Activated T-cell treated with anti-CD3 and anti-CD28 coated beads, Interleukin-2, amount 50 U/mL, for 72 hours (primary cell): ENCODE data around the gene EOGT. TPM values are rescaled to one million over a fixed set of nuclear protein-coding genes. Genes with fewer than 3 reads are reported as not detected.

Experiments
- total RNA-seq, 2 donors: library from RNA; stranded (reverse); gene quantifications; one replicate each; pipeline ENCODE4 v1.2.3, GENCODE V29; 2022

EOGT gene
- total RNA-seq, 2 donors from 2014 or later = 16.8 to 23.7 TPM

Other genes starting within 250 kb of the EOGT start
- gene TAFA4, start 81.1 kb downstream of the EOGT start, total RNA-seq = not detected
- gene TMF1, start 38.6 kb upstream of the EOGT start, total RNA-seq = 10 to 100 TPM; 32.2 to 41.9 TPM
- gene UBA3, start 66.7 kb upstream of the EOGT start, total RNA-seq = 10 to 100 TPM; 81.5 to 95.3 TPM
- 100 to 1,000 TPM in 1 of 2 donors, 10 to 100 TPM in 1; 93.1 to 106 TPM for gene ARL6IP5, start 71.3 kb upstream of the EOGT start, total RNA-seq
- not detected for gene LMOD3, start 108.9 kb upstream of the EOGT start, total RNA-seq